GM19043 (cell line): ENCODE data around the gene TMEM126B.

Experiments
- ATAC-seq: cut with Tn5 transposase; IDR thresholded peaks from one replicate; pipeline ENCODE4 v1.9.1; 2021; ENCODE audit warnings: low read depth; ENCODE audit not compliant: unreplicated experiment

TMEM126B gene

GRCh38 chr11:85679576-85679975, 51.2 kb downstream of the TMEM126B start:
- no peak for ATAC-seq

- ATAC-seq: no peak
These were observed 52.5 kb downstream of the TMEM126B start for GRCh38 chr11:85680897-85681296.

- ATAC-seq: peak; percentile 62
These were observed 54.2 kb downstream of the TMEM126B start for GRCh38 chr11:85682330-85683305.

- ATAC-seq: no peak
These were observed 56.9 kb downstream of the TMEM126B start for GRCh38 chr11:85685125-85685819.

GRCh38 chr11:85685820-85686459, 57.5 kb downstream of the TMEM126B start, which contains the start of gene CCDC89:
Gene CCDC89 (minus strand): TSS chr11:85686195. CDS start chr11:85686130, 65 bp downstream.
- ATAC-seq: no peak
